Erythroblast (primary cell): ENCODE results near the gene IL1RL1.

Source experiments
- GATA1 ChIP-seq: IDR thresholded peaks from 2 replicates; pipeline ENCODE4 v1.6.1; 2011; ENCODE audit warnings: low read depth, mild to moderate bottlenecking, control low read depth, low read length, moderate library complexity
- POLR2A ChIP-seq: IDR thresholded peaks from 2 replicates; pipeline ENCODE4 v1.6.1; 2011; ENCODE audit warnings: mild to moderate bottlenecking, low read length

GRCh38 chr2:102376052-102376591 lies 64.8 kb downstream of the IL1RL1 start:
- TF ChIP-seq POLR2A (no peak), GATA1 (no peak)
